Ishikawa (cell line): ENCODE results near the gene TMEM254.

Experiments used
- CEBPB ChIP-seq: IDR thresholded peaks from 2 replicates; pipeline ENCODE4 v1.6.1; 2012
- FOXM1 ChIP-seq: IDR thresholded peaks from 2 replicates; pipeline ENCODE4 v1.6.1; 2012; ENCODE audit warnings: low read depth, borderline replicate concordance
- TEAD4 ChIP-seq: IDR thresholded peaks from 2 replicates; pipeline ENCODE4 v1.6.1; 2012
- YY1 ChIP-seq: IDR thresholded peaks from 2 replicates; pipeline ENCODE4 v1.6.1; 2012; ENCODE audit warnings: low read depth

DNA sequence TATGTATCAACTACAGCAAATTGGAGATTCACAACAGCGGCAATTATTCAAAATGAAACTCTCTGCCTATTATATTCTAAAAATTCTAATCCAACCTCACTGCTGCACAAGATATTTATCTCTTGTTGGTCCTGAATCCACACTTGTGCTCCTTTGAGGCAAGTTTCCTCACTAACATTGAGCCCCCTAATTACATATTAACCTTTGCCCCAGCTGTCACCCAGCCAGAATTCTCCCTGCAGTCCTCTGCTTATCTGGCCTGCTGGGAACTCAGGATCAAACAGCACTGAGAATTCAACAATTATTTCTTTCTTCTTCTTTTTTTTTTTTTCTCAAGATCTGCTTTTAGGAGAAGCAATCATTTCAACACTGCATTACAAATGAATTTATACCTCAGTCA, 32.5 kb downstream of the TMEM254 start:
- TF ChIP-seq TEAD4 (no peak), YY1 (no peak), CEBPB (no peak), FOXM1 (no peak)
